ENCODE measurements around the gene ADI1. TPM values are rescaled to one million over a fixed set of nuclear protein-coding genes. Genes with fewer than 3 reads are reported as not detected.

ADI1 gene
- total RNA-seq, 4 donors from 2014 or later = 90.0 to 130 (median 96.9) TPM

DNA sequence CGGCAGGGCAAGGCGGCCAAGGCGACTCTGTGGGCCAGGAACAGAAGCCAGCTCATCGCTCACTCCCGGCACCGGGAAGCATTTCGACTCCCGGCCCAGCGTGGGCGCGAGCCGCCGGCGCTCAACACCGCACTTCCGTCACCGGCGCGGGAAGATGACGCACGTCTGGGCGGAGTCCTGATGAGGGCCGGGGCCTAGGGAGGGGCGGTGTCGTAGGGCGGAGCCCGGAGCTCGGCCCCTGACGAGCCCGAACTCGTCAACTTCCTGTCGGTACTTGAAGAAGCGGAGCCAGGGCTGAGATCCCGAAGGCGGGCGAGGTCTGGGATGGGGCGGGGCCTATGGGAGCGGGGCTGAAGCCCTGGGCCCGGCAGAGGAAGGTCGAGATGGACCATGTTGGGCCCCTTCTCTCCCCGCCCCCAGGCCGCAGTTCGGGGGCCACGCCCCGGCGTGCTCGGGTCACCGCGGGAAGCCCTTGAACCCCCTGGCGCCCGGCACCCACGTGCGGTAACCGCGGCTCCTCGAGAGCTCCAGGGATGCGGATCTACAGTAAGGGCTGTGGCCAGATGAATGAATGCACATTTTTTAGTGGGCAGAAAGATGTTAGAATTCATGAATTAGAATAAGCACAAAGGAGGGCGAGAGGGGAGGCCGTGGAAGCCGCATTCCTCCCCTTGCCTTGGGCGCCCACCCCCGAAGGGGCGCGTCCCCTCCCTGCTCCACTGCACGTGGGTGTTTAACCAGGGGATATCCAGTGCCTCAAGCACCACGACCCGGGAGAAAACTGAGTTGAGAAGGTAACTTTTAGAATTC, 39.1 kb upstream of the ADI1 start, which contains the start of gene RNASEH1:
Gene RNASEH1, minus strand, starts transcription at position 129 of the 810 bp plus-strand sequence. Its CDS starts 73 bp downstream, at position 56.
- WGBS = 0% methylated on average over 17 of the region's 67 CpGs
- H3K36me3 ChIP-seq = peaks cover 30 to 43% (median 31%) of the 10 kb centered on the region in 4 donors

DNA sequence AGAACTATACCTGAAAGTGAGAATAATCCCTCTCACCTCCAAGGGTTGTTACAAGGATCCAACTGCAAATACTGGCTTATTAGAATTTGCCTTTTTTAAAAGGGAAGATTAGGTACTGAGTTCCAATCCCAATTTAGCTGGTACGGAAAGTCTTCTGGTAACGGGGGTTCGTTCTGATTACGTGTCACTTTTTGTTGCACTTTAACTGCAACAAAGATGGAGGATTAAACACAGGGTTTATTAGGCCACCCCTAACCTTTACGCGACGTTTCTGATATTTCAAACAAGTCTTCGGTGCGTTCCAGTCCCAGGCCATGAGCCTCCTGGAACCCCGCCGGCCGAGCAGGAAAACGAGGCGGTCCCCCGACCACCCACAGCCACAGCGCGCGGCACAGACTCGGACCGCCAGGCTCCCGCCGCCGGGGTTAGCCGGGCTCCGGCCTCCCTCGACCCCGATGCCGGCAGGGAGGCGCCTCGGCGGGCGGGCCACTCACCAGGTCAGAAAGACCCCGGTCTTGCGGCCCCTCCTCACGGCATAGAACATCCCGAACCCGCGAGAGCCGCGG, 38.4 kb upstream of the ADI1 start:
- Histone ChIP-seq H3K27ac (replicated peaks in 1 of 4) (peak overlapping the region; percentile 88 to 96 (median 96)), H3K4me1 (peaks cover 19 to 24% (median 21%) of the 10 kb centered on the region in 4 donors), H3K9me3 (no peaks in the 10 kb centered on the region), H3K27me3 (no peaks in the 10 kb centered on the region), H3K4me3 (peak overlapping the region; percentile 83 to 92 (median 86)), H3K36me3 (peaks cover 36 to 50% (median 38%) of the 10 kb centered on the region in 4 donors)
- WGBS = 2% methylated on average over 15 of the region's 40 CpGs
- intact Hi-C loops (cut with DNase I) = loop anchor here (2.0 kb wide), 1 partner anchor 17 kb away; the partner anchor contains the start of gene RPS7
- no peak for DNase-seq (ENCODE audit: extremely low spot score)
- no peak for TF ChIP-seq POLR2A (IDR thresholded peaks at IDR 0.05; ENCODE audit: low read depth)
- TF ChIP-seq, protein P1, sequence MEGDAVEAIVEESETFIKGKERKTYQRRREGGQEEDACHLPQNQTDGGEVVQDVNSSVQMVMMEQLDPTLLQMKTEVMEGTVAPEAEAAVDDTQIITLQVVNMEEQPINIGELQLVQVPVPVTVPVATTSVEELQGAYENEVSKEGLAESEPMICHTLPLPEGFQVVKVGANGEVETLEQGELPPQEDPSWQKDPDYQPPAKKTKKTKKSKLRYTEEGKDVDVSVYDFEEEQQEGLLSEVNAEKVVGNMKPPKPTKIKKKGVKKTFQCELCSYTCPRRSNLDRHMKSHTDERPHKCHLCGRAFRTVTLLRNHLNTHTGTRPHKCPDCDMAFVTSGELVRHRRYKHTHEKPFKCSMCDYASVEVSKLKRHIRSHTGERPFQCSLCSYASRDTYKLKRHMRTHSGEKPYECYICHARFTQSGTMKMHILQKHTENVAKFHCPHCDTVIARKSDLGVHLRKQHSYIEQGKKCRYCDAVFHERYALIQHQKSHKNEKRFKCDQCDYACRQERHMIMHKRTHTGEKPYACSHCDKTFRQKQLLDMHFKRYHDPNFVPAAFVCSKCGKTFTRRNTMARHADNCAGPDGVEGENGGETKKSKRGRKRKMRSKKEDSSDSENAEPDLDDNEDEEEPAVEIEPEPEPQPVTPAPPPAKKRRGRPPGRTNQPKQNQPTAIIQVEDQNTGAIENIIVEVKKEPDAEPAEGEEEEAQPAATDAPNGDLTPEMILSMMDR (IDR thresholded peaks at IDR 0.05) = no peak
- no peak for TF ChIP-seq EP300 (IDR thresholded peaks at IDR 0.05)
- TF ChIP-seq POLR2AphosphoS5 (IDR thresholded peaks at IDR 0.05) = no peak

More for the DNA sequence above, 39.1 kb upstream of the ADI1 start, which contains the start of gene RNASEH1:
- intact Hi-C loops (cut with DNase I) = loop anchor here (2.0 kb wide), 1 partner anchor 16 kb away; the partner anchor contains the start of gene RPS7
- no peaks in the 10 kb centered on the region for H3K9me3 ChIP-seq
- peaks cover 19 to 24% (median 21%) of the 10 kb centered on the region in 4 donors for H3K4me1 ChIP-seq
- DNase-seq (ENCODE audit: extremely low spot score) = peak; percentile 99
- TF ChIP-seq POLR2AphosphoS5 (IDR thresholded peaks at IDR 0.05) (peak; percentile 98 to 100), POLR2A (IDR thresholded peaks at IDR 0.05; ENCODE audit: low read depth) (peak; percentile 79), EP300 (IDR thresholded peaks at IDR 0.05) (no peak)
- TF ChIP-seq, protein P1 (IDR thresholded peaks at IDR 0.05) = no peak
- no peaks in the 10 kb centered on the region for H3K27me3 ChIP-seq
- peak within 1 kb of the TSS; percentile 83 to 92 (median 86) for H3K4me3 ChIP-seq
- H3K27ac ChIP-seq (replicated peaks in 1 of 4) = peak within 1 kb of the TSS; percentile 88 to 96 (median 96)

DNA sequence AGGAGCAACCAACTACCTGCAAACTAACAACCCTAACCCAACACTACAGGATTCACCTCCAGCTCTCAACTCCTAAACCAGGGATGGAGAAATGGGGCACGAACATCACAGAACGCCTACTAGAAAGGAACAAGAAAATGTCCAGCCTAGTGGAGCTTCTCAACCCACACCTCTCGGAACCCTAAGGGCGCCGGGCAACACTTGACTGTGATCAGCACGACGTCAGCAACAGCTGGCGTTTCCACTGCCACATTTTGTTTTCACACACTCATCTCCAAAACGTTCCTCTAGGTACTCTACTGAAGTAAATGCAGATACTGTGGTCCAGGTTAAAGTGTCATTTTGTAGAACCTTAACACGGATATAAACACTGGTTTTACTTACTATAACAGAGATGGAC, 34.6 kb upstream of the ADI1 start:
- DNase-seq (ENCODE audit: extremely low spot score) = no peak
- H3K4me3 ChIP-seq = no peak overlapping the region
- TF ChIP-seq POLR2AphosphoS5 (IDR thresholded peaks at IDR 0.05) (no peak), EP300 (IDR thresholded peaks at IDR 0.05) (no peak)
- TF ChIP-seq, protein P1 (IDR thresholded peaks at IDR 0.05) = no peak
- H3K4me1 ChIP-seq = peaks cover 14 to 19% (median 16%) of the 10 kb centered on the region in 4 donors
- peaks cover 62 to 79% (median 73%) of the 10 kb centered on the region in 4 donors for H3K36me3 ChIP-seq
- H3K27ac ChIP-seq (replicated peaks in 1 of 4) = no peak overlapping the region
- no peaks in the 10 kb centered on the region for H3K9me3 ChIP-seq
- WGBS = 86% methylated on average over 10 of the region's 10 CpGs
- H3K27me3 ChIP-seq = no peaks in the 10 kb centered on the region
- intact Hi-C loops (cut with DNase I) = no loop called here

DNA sequence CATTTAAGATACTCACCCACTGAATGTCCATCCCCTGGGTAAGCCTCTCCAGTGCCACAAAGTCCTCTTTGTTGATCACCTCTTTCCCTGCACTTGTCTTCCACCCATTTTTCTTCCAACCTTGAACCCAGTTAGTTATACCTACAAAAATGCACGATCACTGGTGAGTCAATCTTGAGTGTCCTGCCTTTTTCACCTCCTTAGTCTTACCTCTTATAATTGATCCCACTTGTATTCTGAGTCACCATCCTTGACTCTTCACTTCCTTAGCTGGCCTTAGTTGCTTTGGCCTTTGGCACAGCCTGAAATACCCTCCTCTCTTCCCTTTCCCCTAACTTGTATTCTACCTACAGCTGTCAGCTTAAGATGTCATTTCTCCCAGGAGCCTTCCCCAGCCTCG, 28.6 kb upstream of the ADI1 start:
- no peak overlapping the region for H3K4me3 ChIP-seq
- no peaks in the 10 kb centered on the region for H3K9me3 ChIP-seq
- H3K27ac ChIP-seq (replicated peaks in 1 of 4) = no peak overlapping the region
- intact Hi-C loops (cut with DNase I) = no loop called here
- 94% methylated on average over 2 of the region's 2 CpGs for WGBS
- TF ChIP-seq POLR2A (IDR thresholded peaks at IDR 0.05; ENCODE audit: low read depth) = no peak
- TF ChIP-seq POLR2AphosphoS5 (IDR thresholded peaks at IDR 0.05) = no peak
- no peaks in the 10 kb centered on the region for H3K4me1 ChIP-seq
- DNase-seq (ENCODE audit: extremely low spot score) = no peak
- H3K27me3 ChIP-seq = no peaks in the 10 kb centered on the region
- peaks cover 82 to 100% (median 98%) of the 10 kb centered on the region in 4 donors for H3K36me3 ChIP-seq

Measured in esophagus muscularis mucosa (tissue), 4 donors.